GM13976 (cell line): ENCODE measurements around the gene MED19.
A peak's percentile ranks its signal among the peaks of the same experiment; 100 is the strongest.
"Not testable (repeated sequence)": the region's sequence is repeated elsewhere in the genome, so short reads cannot be mapped to it uniquely, and the experiment has no call there.

Experiments
- DNase-seq: peaks from one replicate; pipeline ENCODE4 v3.0.0; 2012; ENCODE audit warnings: low spot score
- CTCF ChIP-seq: IDR thresholded peaks from 2 replicates; pipeline ENCODE4 v1.5.1; 2012; ENCODE audit warnings: borderline replicate concordance, mild to moderate bottlenecking; ENCODE audit not compliant: insufficient read depth; ENCODE audit errors: extremely low read depth, missing control alignments, control extremely low read depth
- in situ Hi-C: fragments of 300-500 bp; cut with MboI; formaldehyde crosslinking; loops from one replicate; pipeline ENCODE4 v1.12.0; 2022; ENCODE audit warnings: low sequenced_read_pairs, mixed read lengths, inconsistent platforms; ENCODE audit not compliant: unreplicated experiment

Gene MED19

GRCh38 chr11:57729479-57729878 lies 17.5 kb upstream of the MED19 start:
- TF ChIP-seq CTCF: no peak
- no peak for DNase-seq
- in situ Hi-C loops: no loop called here

GRCh38 chr11:57728829-57729228 lies 16.8 kb upstream of the MED19 start:
- no peak for DNase-seq
- in situ Hi-C loops: no loop called here
- no peak for TF ChIP-seq CTCF

GRCh38 chr11:57727185-57727584 lies 15.2 kb upstream of the MED19 start:
- DNase-seq: no peak
- no peak for TF ChIP-seq CTCF
- in situ Hi-C loops: no loop called here

- in situ Hi-C loops, DNase-seq: not testable (repeated sequence)
Observed at GRCh38 chr11:57716726-57717125, 4.7 kb upstream of the MED19 start.

- DNase-seq: no peak
- no peak for TF ChIP-seq CTCF
- in situ Hi-C loops: no loop called here
Observed at GRCh38 chr11:57713835-57714234, 1.8 kb upstream of the MED19 start.

GRCh38 chr11:57712256-57713150 lies 488 bp upstream of the MED19 start, which contains the start of gene TMX2:
TSS of gene TMX2 (plus strand) at chr11:57712593. CDS start at chr11:57712619, 26 bp downstream.
- DNase-seq: peak; percentile 93
- no peak for TF ChIP-seq CTCF
- in situ Hi-C loops: no loop called here

GRCh38 chr11:57709802-57710367 lies 2.1 kb downstream of the MED19 start:
- in situ Hi-C loops: no loop called here
- TF ChIP-seq CTCF: no peak
- no peak for DNase-seq

DNA sequence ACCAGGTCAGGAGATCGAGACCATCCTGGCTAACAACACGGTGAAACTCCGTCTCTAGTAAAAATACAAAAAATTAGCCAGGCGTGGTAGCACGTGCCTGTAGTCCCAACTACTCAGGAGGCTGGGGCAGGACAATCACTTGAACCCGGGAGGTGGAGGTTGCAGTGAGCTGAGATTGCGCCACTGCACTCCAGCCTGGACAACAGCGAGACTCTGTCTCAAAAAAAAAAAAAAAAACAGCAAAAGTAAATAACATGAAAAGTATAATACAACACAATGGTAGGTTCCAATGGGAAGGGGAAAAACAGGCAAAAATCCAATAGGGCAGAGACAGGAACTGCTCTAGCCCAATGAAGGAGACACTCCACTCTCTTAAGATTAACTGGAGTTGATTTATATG lies 6.6 kb downstream of the MED19 start:
- DNase-seq, in situ Hi-C loops: not testable (repeated sequence)
